GM19397 (cell line): ENCODE data around the gene STIMATE.

Source experiments
- ATAC-seq: cut with Tn5 transposase; IDR thresholded peaks from one replicate; pipeline ENCODE4 v1.9.1; 2021; ENCODE audit warnings: mild to moderate bottlenecking, moderate library complexity; ENCODE audit not compliant: unreplicated experiment

STIMATE gene

DNA sequence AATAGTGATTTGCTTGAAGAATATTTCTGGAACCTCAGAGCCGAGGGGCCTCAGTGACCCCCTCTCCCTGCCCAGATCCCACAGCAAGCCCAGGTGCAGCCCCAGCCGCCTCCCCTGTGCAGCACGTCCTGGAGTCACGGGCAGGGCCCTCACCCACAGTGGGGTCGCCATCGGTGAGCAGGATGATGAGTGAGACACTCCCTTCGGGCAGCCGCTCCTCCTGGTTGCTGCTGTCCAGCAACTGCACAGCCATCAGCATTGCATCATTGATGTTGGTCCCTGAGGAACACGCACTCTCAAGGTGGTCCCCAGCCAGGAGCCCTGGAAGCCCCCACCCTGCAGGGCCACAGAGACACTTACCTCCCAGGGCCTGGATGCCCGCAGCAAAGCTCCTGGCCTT, 73.3 kb downstream of the STIMATE start:
- ATAC-seq = no peak

DNA sequence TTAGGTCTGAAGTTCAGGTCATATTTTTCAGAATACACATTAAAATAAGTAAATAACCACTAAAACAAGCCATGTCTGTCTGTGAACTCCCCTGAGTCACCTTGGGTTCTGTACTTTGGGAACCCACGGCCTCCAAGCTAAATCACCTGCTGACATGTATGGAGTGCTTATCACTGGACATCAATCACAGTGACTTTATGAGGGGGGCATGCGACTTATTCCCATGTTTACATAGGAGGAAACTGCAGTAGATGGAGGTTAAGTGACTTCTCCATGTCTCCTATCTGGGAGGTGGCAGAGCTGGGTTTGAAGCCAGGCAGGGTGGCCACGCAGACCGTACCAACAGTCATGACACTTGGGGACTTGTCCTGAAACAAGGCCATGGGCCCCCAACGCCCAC, 75.0 kb downstream of the STIMATE start:
- ATAC-seq = no peak

DNA sequence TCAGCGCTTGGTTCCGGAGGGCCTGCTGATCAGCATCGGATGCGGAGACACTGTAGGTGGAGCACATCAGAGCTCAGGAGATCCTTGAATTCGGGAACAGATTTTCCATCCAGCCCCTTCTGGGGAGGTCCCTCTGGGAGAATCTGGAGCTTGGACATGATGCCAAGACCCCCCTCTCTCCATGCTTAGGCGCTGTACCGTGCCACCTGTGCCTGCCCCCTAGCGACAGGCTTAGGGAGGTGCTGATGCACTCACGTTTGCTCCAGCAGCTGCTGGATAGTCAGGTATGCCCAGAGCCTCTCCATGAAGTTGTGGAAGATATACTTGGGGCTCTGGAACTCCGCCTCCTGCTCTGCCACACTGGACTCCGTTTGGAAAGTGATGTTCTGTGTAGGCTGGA, 76.6 kb downstream of the STIMATE start:
- no peak for ATAC-seq

DNA sequence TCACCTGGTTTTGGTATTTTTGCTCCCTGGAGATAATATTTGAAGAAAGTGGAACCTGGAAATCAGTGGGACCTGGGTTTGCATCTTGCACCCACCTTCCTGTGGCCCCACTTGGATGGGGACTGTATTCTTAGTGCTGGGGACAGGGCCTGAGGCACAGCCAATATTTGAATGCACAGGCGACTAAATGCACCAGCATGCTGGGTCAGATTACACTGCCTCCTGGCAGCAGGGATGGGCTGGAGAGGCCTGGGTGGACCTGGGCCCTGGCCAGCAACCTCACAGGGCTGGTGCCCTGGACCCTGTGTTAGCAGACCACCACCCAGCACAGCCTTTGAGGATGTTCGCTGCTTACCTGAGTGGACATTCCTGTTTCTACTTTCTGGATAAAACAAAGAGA, 77.4 kb downstream of the STIMATE start:
- no peak for ATAC-seq

DNA sequence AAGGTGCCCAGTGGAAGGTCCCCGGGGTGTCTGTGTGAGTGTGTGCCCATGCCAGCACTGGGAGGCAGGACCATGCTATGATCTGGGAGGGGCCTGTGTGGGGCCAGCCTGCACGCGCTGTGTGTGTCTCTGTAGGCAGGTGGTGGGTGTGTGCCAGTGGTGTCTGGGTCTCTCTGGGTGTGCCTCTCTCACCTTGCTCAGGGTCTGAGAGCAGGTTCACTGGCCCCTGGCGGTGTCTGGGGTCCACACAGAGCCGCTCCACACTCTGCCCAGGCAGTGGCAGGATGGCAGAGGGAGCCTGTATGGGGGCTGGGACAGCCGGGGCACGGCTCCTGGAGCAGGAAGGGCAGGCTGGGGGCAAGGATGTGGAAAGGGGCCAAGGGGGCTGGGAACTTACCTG, 79.5 kb downstream of the STIMATE start:
- no peak for ATAC-seq

DNA sequence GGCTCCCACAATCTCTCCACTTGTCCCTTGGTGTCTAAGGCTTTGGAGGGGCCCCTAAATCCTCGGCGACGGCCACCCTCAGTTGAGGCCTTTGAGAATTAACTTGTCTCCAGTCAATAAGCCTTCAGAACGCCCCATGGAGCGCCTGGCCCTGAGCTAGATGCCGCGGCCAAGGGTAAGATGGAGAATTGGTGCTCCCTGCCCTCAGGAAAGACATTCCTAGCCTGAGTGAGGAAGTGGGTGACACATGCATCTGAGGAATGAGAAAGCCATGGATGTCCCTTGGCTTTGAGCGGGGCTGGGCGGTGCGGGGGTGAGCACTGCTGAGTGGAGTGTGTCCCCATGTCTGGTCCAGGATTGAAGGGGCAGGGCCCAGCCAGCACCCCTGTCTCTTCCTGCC, 80.1 kb downstream of the STIMATE start:
- ATAC-seq = no peak

DNA sequence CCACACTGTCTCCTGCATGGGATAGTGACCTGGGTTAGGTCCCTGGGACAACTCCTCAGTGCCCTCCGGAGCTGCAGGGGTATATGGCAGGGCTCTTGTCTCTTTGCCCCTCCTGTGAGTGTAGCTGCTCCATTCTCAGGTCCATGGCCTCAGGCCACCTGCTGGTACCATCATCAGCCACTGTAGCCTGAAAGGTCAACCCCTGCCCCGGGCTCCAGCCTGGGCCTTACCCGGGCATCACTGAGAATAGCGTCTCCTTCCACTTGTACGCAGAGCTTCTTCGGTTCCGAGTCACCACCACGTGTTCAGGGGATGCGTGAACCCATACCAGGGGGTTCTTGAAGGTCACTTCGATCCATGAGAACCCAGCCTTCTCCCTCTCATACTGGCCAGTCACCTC, 80.7 kb downstream of the STIMATE start:
- ATAC-seq = no peak

DNA sequence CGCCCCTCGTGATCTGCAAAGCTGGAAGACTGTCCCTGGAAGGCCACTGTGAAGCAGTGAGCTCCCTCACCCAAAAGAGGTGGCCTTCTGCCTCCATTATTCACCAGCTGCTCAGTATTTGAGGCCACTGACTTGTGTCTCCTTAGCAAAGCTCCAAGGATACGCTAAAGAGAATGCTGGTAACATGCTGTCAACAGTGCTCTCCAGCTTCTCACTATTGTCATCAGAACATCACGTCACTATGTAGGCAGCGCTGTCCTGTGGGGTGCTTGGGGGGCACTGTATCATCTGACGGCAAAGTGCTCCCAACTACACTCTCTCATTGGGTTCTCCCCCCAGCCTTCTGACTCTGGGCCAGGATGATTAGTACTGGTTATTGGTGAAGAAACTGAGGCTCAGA, 81.1 kb downstream of the STIMATE start:
- no peak for ATAC-seq

DNA sequence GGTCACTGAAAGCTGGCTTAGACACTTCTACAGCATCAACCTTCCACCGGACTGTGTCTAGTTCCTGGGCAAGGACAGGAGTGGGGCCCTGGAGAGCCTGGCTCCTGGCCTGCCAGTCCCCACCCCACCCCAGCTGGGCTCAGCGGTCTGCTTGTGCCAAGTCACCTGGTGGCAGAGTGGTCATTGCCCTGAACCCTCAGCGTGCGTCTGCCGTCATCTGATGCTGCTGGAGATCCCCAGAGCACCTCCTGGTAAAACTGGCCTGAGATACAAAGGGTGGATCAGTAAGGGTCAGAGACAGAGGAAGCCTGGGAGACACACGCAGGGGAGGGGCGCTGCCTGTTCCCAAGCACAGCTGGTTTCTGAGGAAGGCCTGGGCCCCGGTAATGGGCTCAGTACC, 83.5 kb downstream of the STIMATE start:
- no peak for ATAC-seq

DNA sequence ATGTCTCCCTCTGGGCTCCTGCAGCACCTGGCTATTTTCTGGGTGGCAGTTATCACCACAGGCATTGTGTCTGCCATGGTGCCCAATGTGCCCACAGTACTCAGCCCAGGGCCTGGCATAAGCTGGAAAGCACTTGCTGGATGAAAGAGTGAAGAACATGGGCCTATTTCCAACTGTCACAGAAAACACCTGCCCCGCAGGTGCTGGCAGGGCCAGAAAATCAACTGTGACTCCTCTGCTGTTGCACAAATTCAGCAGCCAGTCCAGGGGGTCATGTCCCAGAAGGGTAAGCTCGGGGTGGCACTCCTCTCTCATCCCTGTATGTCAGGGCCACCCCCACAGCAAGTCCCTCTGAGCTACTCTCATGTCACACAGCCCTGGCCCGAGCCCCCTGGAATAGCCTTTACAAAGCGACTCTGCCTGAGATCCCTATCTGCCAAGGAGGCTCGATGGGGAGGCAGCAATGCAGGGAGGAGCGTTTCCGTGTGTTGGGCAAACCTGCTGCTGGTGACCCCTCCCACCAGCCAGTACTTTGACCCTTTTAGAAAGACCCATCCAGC, 85.8 kb downstream of the STIMATE start:
- no peak for ATAC-seq

DNA sequence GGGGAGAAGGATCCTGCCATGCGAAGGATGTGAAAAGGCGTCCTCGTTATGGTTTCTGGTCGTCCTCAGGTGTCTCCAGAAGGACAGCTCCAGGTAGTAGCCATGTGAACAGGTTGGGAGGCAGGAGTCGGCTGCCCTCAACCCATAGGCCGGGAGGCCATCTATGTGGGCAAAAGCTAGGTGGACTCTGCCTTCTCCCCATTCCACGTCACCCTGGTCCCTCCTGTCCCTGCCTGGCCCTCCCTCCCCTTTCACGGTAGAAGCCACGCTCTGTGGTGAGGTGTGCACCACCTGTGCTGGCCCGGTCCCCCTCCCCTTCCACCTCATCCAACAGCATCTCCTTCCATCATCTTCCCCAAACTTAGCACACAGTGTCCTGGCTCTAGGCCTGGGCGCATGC, 86.4 kb downstream of the STIMATE start:
- ATAC-seq = no peak

DNA sequence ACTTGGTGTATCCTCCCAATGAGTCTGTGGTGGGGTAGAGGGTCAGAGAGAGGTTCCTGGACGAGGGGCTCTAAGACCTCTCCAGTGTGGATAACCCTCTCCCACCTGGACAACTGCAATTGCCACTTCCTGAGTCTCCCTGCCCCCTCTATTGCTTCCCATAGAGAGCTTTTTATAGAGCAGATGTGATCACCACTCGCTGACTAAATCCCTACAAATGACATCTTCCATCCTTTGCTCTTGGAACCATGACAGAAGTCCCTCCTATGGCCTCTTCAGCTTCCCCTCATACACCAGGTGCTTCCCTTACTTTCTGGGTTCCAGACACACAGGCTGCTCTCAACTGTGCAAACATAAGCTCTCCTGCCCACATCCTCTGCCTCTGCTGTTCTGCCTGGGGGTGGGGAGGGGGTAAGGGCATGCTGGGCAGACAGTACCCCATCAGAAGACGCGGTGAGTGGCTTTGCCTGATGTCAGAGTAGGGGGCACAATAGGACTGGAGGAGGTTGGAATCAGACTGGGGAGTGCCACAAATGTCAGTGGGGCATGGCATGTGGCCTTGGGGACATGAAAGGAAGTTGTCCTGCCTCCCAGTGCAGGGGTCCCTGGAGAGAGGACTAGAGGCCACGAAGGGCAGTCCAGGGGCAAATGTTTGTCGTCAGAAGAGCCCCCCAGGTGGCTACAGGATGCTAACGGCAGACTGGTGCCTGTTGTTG, 87.5 kb downstream of the STIMATE start:
- no peak for ATAC-seq

DNA sequence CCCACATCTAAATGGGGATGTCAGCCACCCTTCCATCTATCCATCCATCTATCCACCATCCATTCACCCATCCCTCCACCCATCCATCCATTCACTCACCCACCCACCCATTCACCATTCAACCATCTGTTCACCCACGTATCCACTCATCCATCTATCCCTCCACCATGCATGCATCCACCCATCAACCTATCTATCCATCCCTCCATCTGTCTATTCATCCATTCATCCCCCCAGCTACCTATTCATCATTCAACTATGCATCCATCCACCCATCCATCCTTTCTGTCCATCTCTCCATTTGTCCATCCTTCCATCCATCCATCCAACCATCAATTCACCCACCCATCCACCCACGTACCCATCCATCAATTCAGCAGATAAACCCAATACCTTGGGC, 88.2 kb downstream of the STIMATE start:
- ATAC-seq = no peak

DNA sequence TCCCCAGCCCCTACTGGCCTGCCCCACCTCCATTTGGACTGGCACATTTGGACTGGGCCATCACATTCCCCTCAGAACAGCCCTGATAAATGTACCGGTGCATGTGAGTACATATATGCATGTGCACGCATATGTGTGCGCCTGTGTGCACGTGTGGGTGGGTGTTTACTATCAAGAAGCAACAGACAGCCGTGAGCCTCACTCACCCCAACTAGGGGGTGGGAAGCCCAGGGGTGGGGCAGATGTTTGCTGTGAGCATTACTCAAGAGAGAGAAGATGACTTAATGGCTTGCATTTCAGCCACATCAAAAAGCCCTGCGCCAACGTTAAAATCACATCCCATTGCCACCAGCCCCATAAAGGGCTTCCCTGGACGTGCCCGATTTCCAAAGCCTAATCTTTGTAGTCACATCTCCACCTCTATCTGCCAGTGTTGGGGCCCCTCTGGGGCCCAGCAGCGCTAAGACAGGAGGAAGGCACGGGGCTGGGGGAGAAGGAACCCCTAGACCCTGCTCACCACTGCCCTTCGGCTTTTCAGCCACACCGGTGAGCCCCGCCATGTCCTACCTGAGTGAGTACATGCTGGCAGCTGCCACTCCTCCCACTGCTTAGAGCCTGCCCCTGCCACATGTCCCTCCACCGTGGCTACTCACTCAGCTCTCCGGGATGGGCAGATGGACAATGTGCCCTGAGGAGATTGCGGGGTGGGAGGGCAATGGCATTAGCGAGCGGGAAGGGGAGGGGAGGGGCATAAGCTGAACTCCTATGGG, 91.9 kb downstream of the STIMATE start:
- ATAC-seq = no peak

DNA sequence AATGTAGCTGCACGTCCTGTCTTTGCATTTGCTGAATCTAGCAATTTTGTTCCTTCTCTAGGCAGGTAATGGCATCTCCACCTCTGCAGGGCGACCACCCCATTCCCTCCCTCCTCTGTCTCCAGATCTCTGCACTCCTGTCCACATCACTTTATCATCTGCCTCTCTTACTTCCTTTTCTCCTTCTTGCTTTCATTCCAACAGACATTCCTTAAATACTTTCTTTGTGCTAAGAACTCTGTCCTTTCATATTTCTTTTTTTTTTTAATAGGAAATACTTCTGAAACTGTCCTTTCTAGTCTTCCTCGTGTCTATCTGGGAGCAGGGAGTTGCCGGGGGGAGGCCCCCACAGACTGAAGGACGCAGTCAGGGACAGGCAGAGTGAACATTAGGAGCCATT, 95.5 kb downstream of the STIMATE start:
- no peak for ATAC-seq

DNA sequence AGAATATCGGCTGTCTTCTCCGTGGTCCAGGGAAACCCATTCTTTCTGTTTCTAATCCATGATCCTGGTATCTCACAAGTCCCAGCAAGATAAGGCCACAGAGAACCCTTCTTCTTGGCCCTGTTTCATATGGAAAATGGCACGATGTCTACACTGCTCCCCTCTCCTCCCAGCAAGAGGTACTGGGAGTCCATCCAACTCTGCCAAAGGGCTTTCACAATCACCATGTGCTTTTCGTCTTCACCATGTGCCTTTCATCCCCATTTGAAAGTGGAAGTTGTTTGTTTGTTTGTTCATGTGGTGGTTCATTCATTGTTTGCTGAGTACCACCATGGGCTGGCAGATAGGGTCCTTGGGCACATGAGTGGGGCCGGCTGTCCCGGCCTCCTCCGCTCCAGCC, 97.3 kb downstream of the STIMATE start:
- no peak for ATAC-seq

DNA sequence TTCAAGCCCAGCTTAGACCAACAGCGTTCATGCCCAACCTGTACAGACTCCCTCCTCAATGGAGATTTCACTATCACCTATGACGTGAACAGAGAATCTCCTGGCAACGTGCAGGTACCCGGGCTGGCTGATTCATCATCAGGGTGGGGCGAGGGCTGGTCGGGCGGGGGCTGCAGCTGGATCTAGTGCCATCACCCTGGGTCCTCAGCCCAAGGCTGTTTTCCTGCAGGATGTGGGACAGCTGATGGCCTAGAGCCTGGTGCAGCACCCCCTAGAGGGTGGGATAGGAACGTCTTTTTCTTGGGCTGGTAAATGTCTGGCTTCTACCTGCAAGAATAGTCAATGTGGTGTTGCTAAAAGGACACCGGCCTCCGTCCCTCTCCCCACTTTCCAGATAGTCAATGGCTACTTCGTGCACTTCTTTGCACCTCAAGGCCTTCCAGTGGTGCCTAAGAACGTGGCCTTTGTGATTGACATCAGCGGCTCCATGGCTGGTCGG, 98.3 kb downstream of the STIMATE start:
- ATAC-seq = no peak

DNA sequence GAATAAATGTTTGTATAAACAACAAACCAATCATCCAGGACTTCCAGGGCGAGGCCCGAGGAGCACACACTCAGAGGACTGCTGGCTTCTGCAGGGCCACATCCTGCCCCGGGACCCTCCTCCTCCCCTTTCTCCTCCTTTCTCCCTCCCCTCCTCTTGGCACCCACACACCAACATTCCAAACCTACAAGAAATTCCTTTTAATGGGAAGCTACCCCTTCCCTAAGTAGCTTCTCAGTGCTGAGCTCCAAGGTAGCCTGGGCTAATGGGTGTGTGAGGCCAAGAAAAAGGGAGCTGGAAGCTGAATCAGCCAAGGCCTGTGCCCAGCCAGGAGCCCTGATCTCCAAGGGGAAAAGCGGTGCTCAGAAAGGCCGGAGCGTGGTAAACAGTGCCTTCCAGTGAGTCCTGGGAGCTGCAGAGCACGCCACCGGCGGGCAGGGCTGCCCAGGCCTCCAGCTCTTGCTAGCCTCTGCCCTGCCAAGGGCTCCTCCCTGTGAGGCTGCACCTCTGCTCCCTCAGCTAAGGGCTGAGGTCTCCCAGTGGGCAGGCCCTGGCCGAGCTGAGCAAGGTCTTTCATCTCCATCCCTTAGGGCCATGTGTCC, 98.9 kb downstream of the STIMATE start:
- no peak for ATAC-seq

DNA sequence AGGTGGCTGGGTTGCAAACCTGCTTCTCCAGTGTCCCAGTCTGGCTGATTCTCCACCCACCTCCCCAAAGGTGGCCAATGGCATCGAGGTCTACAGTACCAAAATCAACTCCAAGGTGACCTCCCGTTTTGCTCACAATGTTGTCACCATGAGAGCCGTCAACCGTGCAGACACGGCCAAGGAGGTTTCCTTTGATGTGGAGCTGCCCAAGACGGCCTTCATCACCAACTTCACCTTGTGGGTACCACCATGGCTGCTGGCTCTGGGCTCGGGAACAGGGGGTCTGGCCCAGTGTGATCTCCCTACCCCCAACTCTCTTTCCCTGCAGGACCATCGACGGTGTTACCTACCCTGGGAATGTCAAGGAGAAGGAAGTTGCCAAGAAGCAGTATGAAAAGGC, 100.9 kb downstream of the STIMATE start:
- ATAC-seq = no peak

DNA sequence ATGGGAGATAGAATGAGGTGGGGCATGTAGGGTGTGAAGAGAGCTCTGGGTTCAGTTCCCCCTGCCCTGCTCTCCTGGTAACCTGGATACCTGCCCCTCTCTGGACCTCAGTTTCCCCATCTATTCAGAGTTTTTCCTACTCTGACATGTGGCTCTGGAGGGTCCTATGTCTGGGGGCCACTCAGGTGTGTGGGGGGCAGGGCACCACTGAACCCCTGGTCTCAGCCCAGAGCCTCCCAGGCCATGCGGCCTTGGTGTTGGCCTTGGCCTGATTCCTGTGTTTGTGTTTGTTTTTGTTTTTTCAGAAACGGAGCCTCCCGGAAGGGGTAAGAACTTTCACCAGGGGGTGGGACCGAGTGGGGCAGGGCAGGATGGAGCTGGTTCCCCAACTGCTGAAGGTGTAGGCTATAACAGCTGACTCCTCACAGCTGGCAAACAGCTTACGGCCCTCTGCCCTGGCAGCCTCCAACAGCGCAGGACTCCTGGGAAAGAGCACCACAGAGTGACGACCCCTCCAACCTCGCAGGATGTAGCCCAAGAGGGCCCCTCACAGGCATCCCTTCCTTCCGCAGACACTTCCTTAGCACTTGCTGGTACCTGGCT, 101.9 kb downstream of the STIMATE start:
- no peak for ATAC-seq

DNA sequence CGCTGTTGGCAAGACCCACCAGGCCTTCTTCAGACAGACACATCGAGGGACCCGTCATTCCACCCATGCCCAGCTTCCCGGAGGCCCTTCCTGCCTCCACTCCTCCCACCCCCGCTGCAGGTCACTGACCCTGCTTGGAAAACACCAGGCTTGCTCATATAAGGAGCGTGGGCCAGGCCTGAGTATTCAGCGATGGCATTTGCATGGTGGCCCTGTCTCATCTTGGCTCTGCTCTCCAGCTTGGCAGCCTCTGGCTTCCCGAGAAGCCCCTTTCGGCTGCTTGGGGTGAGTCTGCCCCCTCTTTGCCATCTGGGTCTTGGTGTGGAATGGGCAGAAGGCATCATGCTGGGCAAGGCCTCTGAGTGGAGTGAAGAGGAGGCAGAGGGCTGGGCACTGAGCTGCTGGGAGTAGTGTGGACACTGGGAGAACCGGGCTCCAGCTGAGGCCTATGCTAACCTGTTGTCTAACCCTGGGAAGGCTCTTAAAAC, 102.7 kb downstream of the STIMATE start, which contains the start of gene ITIH3:
Gene ITIH3, plus strand, starts transcription at position 185 of the 488 bp plus-strand sequence. Its CDS starts 8 bp downstream, at position 193.
- no peak for ATAC-seq
